Measurements from ENCODE around the gene PAK4.

Gene PAK4

DNA sequence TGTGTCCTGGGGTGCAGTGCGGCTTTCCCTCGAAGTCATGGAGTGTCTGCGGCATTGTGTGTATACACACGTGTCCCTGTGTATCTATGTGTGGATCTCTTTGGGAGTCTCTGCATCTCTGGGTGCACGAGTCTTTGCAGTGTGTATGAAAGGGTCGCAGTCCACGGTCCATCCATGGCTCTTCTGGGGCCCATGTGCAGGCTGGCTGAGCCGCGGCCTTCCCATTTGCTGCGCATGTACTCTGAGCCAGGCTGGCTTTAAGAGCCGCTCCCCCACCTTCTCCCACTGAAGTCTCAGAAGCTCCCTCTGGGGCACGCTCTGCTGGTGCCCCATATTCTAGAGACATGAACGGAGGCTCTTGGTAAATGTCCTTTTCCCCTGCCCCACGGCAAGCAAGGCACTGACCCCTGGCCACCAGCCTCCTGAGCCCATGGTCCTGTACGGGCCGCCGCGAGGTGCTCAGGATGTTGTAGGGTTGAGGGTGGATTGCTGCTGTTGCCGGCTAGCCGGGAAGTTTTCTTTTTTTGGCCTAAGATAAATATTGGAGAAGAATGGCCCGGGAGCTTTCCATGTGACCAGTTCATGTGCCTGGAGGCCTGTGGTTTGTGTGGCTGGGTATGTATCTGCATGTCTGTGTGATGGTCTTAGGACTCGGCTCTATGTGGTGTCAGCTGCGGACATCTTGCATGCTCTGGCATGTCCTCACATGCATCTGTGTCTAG lies 31.9 kb downstream of the PAK4 start:
- no peak for DNase-seq (ENCODE audit: low read depth, low spot score)
- Histone ChIP-seq H3K4me1 (ENCODE audit: control insufficient read depth, insufficient read depth, low read length) (peaks cover 20% of the 10 kb centered on the region), H3K27me3 (ENCODE audit: control insufficient read depth, insufficient read depth, low read length) (no peaks in the 10 kb centered on the region), H3K27ac (ENCODE audit: low read length) (no peak overlapping the region), H3K9me3 (ENCODE audit: control insufficient read depth, insufficient read depth, low read length) (no peaks in the 10 kb centered on the region), H3K36me3 (ENCODE audit: control insufficient read depth, insufficient read depth, low read length) (no peaks in the 10 kb centered on the region), H3K4me3 (ENCODE audit: low read length) (no peak overlapping the region)
- WGBS (ENCODE audit: insufficient coverage, insufficient read length), result no CpG with 5 or more reads among the region's 23 CpGs

DNA sequence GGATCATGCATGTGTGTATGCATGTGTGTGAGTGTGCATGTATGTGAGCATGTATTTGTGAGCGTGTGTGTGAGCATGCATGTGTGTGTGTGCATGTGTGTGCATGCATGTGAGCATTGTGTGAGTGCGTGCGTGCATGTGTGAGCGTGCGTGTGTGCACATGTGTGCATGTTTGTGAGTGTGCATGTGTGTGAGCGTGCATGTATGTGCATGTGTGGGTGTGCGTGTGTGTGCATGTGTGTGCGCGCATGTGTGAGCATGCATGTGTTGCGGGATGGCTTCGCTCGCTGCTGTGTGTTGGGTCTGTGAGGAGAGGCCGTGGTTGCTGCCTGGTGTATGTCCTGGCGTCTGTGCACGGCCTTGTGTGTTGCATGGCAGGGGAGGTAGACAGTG lies 32.4 kb downstream of the PAK4 start:
- H3K36me3 ChIP-seq (ENCODE audit: control insufficient read depth, insufficient read depth, low read length), result no peaks in the 10 kb centered on the region
- H3K9me3 ChIP-seq (ENCODE audit: control insufficient read depth, insufficient read depth, low read length), result no peaks in the 10 kb centered on the region
- peaks cover 20% of the 10 kb centered on the region for H3K4me1 ChIP-seq (ENCODE audit: control insufficient read depth, insufficient read depth, low read length)
- no CpG with 5 or more reads among the region's 15 CpGs for WGBS (ENCODE audit: insufficient coverage, insufficient read length)
- H3K27ac ChIP-seq (ENCODE audit: low read length), result no peak overlapping the region
- H3K4me3 ChIP-seq (ENCODE audit: low read length), result no peak overlapping the region
- no peak for DNase-seq (ENCODE audit: low read depth, low spot score)
- H3K27me3 ChIP-seq (ENCODE audit: control insufficient read depth, insufficient read depth, low read length), result no peaks in the 10 kb centered on the region

DNA sequence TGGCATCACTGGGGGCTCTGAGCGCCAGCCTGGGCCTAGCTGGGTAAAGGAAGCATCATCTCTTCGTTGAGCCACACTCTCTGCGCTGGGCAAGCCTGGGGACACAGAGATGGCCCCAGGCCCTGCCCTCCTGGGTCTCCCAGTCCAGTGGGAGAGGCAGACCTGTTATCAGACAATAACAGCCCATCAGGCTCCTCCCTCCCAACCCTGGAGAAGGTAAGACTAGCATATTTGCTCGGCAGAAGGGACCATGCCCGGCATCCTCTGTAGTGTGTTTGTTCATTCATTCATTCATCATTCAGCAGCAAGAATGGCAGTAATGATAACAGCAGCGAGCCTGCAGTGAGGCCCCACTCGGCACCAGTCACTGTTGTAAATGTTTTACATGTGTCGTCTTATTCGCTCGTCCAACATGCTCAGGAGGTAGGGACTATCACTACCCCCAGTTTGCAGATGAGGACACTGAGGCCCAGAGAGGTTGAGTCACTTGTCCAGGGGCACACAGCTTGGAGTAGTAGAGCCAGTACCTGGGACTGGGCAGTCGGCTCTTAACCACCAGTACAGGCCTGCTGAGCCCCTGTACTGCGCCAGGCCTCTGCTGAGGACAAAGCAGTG lies 33.2 kb downstream of the PAK4 start:
- no CpG with 5 or more reads among the region's 12 CpGs for WGBS (ENCODE audit: insufficient coverage, insufficient read length)
- Histone ChIP-seq H3K4me1 (ENCODE audit: control insufficient read depth, insufficient read depth, low read length) (peaks cover 20% of the 10 kb centered on the region), H3K36me3 (ENCODE audit: control insufficient read depth, insufficient read depth, low read length) (no peaks in the 10 kb centered on the region), H3K9me3 (ENCODE audit: control insufficient read depth, insufficient read depth, low read length) (no peaks in the 10 kb centered on the region), H3K27me3 (ENCODE audit: control insufficient read depth, insufficient read depth, low read length) (no peaks in the 10 kb centered on the region), H3K4me3 (ENCODE audit: low read length) (no peak overlapping the region), H3K27ac (ENCODE audit: low read length) (no peak overlapping the region)
- DNase-seq (ENCODE audit: low read depth, low spot score), result no peak

DNA sequence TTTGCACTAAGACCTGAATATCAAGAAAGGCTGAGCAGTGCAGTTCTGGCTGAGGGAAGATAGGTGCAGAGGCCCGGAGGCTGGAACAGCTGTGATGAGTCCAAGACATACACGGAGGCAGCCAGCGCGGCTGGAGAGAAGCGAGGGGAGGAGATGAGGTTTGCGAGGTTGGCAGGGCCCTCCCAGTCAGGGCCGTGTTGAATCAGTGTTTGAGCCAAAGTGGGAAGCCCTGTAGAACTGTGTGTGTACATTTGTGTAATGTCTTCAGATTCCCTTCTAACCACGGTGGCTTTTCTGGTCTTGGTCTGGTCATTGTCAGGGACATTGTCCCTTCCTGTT lies 34.9 kb downstream of the PAK4 start:
- Histone ChIP-seq H3K4me3 (ENCODE audit: low read length) (no peak overlapping the region), H3K4me1 (ENCODE audit: control insufficient read depth, insufficient read depth, low read length) (peaks cover 9% of the 10 kb centered on the region), H3K27me3 (ENCODE audit: control insufficient read depth, insufficient read depth, low read length) (no peaks in the 10 kb centered on the region), H3K36me3 (ENCODE audit: control insufficient read depth, insufficient read depth, low read length) (no peaks in the 10 kb centered on the region), H3K27ac (ENCODE audit: low read length) (no peak overlapping the region), H3K9me3 (ENCODE audit: control insufficient read depth, insufficient read depth, low read length) (no peaks in the 10 kb centered on the region)
- whole genome bisulfite sequencing (ENCODE audit: insufficient coverage, insufficient read length), result no CpG with 5 or more reads among the region's 8 CpGs
- no peak for DNase-seq (ENCODE audit: low read depth, low spot score)

DNA sequence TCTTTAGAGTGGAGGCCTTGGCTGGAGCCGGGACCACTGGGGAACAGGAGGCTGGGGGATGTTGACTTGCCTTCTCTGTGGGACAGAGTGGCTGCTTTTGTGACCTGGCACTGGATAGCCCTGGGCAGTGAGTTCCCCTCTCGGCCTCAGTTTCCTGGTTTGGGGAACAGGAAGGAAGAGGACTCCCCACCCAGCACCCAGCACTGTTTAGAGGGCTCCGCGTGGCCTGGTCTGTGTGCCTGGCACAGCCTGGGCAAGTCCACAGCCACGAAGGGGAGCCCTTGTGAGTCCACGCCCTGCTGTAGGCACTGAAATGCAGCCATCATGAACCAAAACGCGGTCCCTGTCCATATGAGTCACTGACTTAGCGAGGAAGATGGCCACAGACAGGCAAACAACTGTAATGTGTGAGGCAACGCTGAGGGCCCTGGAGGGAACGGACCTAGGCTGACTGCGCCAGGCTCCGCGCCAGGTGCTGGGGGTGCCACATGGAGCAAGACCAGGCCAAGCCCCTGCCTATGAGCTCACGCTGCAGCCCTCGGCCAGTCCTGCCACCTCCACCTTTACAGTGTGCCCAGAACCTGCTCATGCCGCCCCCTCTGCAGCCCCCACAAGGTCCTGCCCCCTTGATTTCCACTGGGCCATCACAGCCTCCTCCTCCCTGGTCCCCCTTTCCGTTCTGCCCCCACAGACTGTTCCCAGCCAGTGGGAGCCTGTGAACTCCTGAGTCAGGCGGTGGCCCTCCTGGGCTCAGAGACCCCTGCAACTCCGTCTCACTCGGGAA lies 35.5 kb downstream of the PAK4 start:
- WGBS (ENCODE audit: insufficient coverage, insufficient read length), result no CpG with 5 or more reads among the region's 21 CpGs
- Histone ChIP-seq H3K9me3 (ENCODE audit: control insufficient read depth, insufficient read depth, low read length) (no peaks in the 10 kb centered on the region), H3K27me3 (ENCODE audit: control insufficient read depth, insufficient read depth, low read length) (no peaks in the 10 kb centered on the region), H3K36me3 (ENCODE audit: control insufficient read depth, insufficient read depth, low read length) (no peaks in the 10 kb centered on the region), H3K4me3 (ENCODE audit: low read length) (no peak overlapping the region), H3K27ac (ENCODE audit: low read length) (no peak overlapping the region), H3K4me1 (ENCODE audit: control insufficient read depth, insufficient read depth, low read length) (peaks cover 6% of the 10 kb centered on the region; the same call in 1 of the 2 replicates)
- DNase-seq (ENCODE audit: low read depth, low spot score), result no peak

DNA sequence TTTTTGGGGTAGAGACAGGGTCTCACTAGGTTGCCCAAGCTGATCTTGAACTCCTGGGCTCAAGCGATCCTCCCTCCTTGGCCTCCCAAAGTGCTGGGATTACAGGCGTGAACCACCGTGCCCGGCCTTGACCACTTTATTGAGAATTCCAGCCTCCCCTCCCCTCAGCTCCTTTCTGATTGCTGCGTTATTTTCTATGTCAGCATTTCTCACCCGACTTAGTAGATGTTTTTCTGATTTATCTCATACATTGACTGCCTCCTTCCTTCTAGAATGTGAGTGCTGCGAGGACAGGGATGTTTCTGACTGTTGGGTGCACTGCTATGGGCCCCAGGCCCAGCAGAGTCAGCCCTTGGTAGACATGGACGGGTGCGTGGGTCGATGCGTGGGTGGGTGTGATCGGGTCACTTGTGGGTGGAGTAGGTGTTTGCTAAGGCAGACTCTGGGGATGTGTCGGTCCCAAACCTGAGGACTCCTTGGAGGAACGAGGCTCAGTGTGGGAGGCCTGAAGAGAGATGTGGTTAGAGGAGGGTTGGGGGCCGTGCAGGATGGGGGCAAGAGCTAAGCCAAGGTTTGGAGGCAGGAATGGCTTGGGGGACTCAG lies 37.0 kb downstream of the PAK4 start:
- Histone ChIP-seq H3K27me3 (ENCODE audit: control insufficient read depth, insufficient read depth, low read length) (no peaks in the 10 kb centered on the region), H3K4me1 (ENCODE audit: control insufficient read depth, insufficient read depth, low read length) (peaks cover 9% of the 10 kb centered on the region), H3K27ac (ENCODE audit: low read length) (no peak overlapping the region), H3K9me3 (ENCODE audit: control insufficient read depth, insufficient read depth, low read length) (no peaks in the 10 kb centered on the region), H3K36me3 (ENCODE audit: control insufficient read depth, insufficient read depth, low read length) (no peaks in the 10 kb centered on the region), H3K4me3 (ENCODE audit: low read length) (no peak overlapping the region)
- DNase-seq (ENCODE audit: low read depth, low spot score), result no peak
- no CpG with 5 or more reads among the region's 15 CpGs for WGBS (ENCODE audit: insufficient coverage, insufficient read length)

DNA sequence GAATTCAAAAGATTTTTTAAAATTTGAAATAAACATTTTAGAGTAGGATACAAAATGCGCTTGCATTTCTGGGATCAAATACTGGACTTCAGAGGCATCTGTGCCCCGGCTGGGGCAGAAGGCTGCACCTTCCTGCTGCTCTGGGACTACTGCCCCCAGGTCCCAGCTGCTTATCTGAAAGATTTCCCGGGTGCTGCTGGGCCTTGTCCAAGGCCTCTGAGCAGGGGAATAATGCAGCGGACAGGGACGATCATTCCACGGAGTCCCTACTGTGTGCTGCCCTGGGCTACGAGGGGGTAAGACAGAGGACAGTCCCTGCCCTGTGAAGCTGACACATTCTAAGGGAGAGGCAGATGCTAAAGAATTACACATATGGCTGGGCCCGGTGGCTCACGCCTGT lies 38.0 kb downstream of the PAK4 start:
- no peak overlapping the region for H3K27ac ChIP-seq (ENCODE audit: low read length)
- WGBS (ENCODE audit: insufficient coverage, insufficient read length), result no CpG with 5 or more reads among the region's 9 CpGs
- H3K4me3 ChIP-seq (ENCODE audit: low read length), result no peak overlapping the region
- H3K27me3 ChIP-seq (ENCODE audit: control insufficient read depth, insufficient read depth, low read length), result no peaks in the 10 kb centered on the region
- peaks cover 11% of the 10 kb centered on the region for H3K4me1 ChIP-seq (ENCODE audit: control insufficient read depth, insufficient read depth, low read length)
- DNase-seq (ENCODE audit: low read depth, low spot score), result no peak
- no peaks in the 10 kb centered on the region for H3K9me3 ChIP-seq (ENCODE audit: control insufficient read depth, insufficient read depth, low read length)
- H3K36me3 ChIP-seq (ENCODE audit: control insufficient read depth, insufficient read depth, low read length), result no peaks in the 10 kb centered on the region

DNA sequence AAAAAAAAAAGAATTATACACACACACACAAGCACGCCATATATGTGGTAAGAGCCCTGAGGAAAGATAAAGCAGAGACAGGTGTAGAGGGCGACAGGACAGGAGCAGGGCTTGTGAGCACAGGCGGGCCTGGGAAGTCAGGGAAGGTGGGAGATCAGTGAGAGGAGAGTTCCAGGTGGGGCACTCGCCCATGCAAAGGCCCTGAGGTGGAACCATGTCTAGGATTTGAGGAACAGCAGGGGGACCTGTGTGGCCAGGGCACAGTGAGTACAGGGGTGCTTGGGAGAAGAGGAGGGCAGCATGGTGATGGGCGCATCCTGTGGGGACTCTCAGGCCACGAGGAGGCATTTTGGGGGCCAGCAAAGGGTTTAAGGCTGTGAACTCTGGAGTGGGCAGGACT lies 38.7 kb downstream of the PAK4 start:
- no CpG with 5 or more reads among the region's 6 CpGs for WGBS (ENCODE audit: insufficient coverage, insufficient read length)
- 0 out of 2 replicates have a peak, but pooled peaks cover under 1% of the 10 kb centered on the region for H3K36me3 ChIP-seq (ENCODE audit: control insufficient read depth, insufficient read depth, low read length)
- H3K9me3 ChIP-seq (ENCODE audit: control insufficient read depth, insufficient read depth, low read length), result no peaks in the 10 kb centered on the region
- no peak for DNase-seq (ENCODE audit: low read depth, low spot score)
- no peak overlapping the region for H3K4me3 ChIP-seq (ENCODE audit: low read length)
- peaks cover 12% of the 10 kb centered on the region for H3K4me1 ChIP-seq (ENCODE audit: control insufficient read depth, insufficient read depth, low read length)
- no peak overlapping the region for H3K27ac ChIP-seq (ENCODE audit: low read length)
- H3K27me3 ChIP-seq (ENCODE audit: control insufficient read depth, insufficient read depth, low read length), result no peaks in the 10 kb centered on the region

DNA sequence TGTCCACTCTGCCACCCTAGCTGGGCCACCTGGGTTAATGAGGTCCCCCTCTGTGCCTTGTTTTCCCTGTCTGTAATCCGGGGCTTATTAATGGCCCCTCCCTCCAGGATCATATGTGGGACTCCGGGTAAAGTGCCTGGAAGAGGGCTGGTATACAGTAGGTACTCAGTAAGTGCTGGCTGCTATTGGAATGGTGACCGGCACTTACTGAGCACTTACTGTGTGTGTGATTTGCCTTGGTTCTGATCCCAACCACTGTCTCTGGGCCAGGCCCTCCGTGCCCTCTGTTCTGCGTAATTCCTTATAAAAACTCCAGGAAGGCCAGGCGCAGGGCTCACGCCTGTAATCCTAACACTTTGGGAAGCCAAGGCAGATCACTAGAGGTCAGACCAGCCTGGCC lies 40.3 kb downstream of the PAK4 start:
- no CpG with 5 or more reads among the region's 7 CpGs for WGBS (ENCODE audit: insufficient coverage, insufficient read length)
- Histone ChIP-seq H3K4me1 (ENCODE audit: control insufficient read depth, insufficient read depth, low read length) (peaks cover 12% of the 10 kb centered on the region), H3K27me3 (ENCODE audit: control insufficient read depth, insufficient read depth, low read length) (no peaks in the 10 kb centered on the region), H3K4me3 (ENCODE audit: low read length) (no peak overlapping the region), H3K36me3 (ENCODE audit: control insufficient read depth, insufficient read depth, low read length) (peaks cover 2% of the 10 kb centered on the region; the same call in 1 of the 2 replicates), H3K27ac (ENCODE audit: low read length) (no peak overlapping the region), H3K9me3 (ENCODE audit: control insufficient read depth, insufficient read depth, low read length) (no peaks in the 10 kb centered on the region)
- no peak for DNase-seq (ENCODE audit: low read depth, low spot score)

DNA sequence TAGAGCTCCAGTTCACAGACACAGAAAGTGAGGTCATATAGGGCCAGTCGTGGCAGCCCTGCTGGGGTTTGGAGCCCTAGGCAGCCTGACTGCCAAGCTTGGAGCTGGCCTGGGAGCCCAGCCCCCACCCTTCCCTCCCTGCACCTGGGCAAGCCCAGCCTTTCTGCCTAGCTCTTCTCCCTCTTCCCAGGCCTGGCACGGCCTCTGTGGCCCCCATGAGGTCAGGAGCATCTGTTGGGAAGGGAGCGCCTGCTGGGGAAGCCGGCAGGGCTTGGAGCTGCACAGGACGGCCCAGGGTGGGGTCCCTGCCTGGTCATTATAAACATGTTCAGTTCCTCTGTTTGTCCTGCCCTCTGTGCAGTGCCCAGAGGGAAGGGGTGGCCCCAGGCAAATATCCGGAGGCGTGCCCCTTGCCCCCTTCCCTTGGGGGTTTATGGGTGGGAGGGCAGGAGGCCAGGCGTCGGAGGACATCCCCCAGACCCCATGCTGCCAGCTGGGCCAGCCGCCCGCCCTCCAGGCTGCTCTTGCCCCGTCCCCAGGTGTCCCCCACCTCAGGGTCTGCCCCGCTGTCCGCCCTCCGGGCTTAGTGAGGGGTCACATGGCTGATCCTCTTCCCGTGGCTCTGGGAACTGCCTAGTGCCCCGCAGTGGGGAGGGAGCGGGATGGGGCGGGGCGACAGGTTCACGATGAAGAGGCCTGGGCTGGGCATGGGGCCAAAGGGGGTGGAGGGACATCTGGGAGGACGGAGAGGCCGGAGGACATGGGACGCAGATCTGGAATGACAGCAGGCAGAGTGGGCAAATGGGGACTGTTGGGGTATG lies 41.2 kb downstream of the PAK4 start:
- no peak overlapping the region for H3K4me3 ChIP-seq (ENCODE audit: low read length)
- no peaks in the 10 kb centered on the region for H3K9me3 ChIP-seq (ENCODE audit: control insufficient read depth, insufficient read depth, low read length)
- DNase-seq (ENCODE audit: low read depth, low spot score), result no peak
- no peak overlapping the region for H3K27ac ChIP-seq (ENCODE audit: low read length)
- no CpG with 5 or more reads among the region's 24 CpGs for WGBS (ENCODE audit: insufficient coverage, insufficient read length)
- H3K4me1 ChIP-seq (ENCODE audit: control insufficient read depth, insufficient read depth, low read length), result peaks cover 12% of the 10 kb centered on the region
- H3K36me3 ChIP-seq (ENCODE audit: control insufficient read depth, insufficient read depth, low read length), result peaks cover 6% of the 10 kb centered on the region; the same call in 1 of the 2 replicates
- no peaks in the 10 kb centered on the region for H3K27me3 ChIP-seq (ENCODE audit: control insufficient read depth, insufficient read depth, low read length)
